CD14-positive monocyte (primary cell): ENCODE measurements around the gene CRY2. TPM values are rescaled to one million over a fixed set of nuclear protein-coding genes. Genes with fewer than 3 reads are reported as not detected.

Experiments used
- DNase-seq, 3 donors: peaks; one replicate each; pipeline ENCODE4 v3.0.0-alpha.2; 2011 to 2022
- H2AFZ ChIP-seq: 2 replicates; pipeline ENCODE4 v1.6.0; 2012; ENCODE audit warnings: mild to moderate bottlenecking, low read depth, low read length, inconsistent platforms; ENCODE audit not compliant: insufficient read depth, poor library complexity, severe bottlenecking
- H3K27ac ChIP-seq, 2 donors: 1 replicate in 1 of 2; 2 replicates in 1 of 2; pipeline ENCODE4 v1.5.1; 2012 to 2013; ENCODE audit warnings: low read length in 2 of 2, control low read depth in 1 of 2, inconsistent platforms in 1 of 2, low read depth in 1 of 2, mild to moderate bottlenecking in 1 of 2
- H3K27me3 ChIP-seq, 2 donors: one replicate each; pipeline versions ENCODE4 v1.6.0 to v1.6.1; 2011 to 2013; ENCODE audit warnings: low read length in 2 of 2; ENCODE audit not compliant: control insufficient read depth in 2 of 2, insufficient read depth in 2 of 2
- H3K36me3 ChIP-seq, 2 donors: replicated peaks in 1 of 2; 1 replicate in 1 of 2; 2 replicates in 1 of 2; pipeline versions ENCODE4 v1.5.1 to v1.6.1; 2012 to 2013; ENCODE audit warnings: low read length in 2 of 2, control low read depth in 1 of 2, inconsistent platforms in 1 of 2, mild to moderate bottlenecking in 1 of 2; ENCODE audit not compliant: insufficient read depth in 2 of 2, control insufficient read depth in 1 of 2
- H3K4me1 ChIP-seq, 2 donors: 1 replicate in 1 of 2; 2 replicates in 1 of 2; pipeline versions ENCODE4 v1.5.1 to v1.6.1; 2012 to 2013; ENCODE audit warnings: low read length in 2 of 2, control low read depth in 1 of 2, inconsistent platforms in 1 of 2, mild to moderate bottlenecking in 1 of 2, moderate library complexity in 1 of 2; ENCODE audit not compliant: insufficient read depth in 2 of 2, control insufficient read depth in 1 of 2
- H3K4me2 ChIP-seq: replicated peaks from 2 replicates; pipeline ENCODE3; 2012; ENCODE audit warnings: low read length, moderate library complexity, mild to moderate bottlenecking; ENCODE audit not compliant: poor library complexity, severe bottlenecking; ENCODE audit errors: extremely low read depth
- H3K4me3 ChIP-seq, 3 experiments: fragments of 200-600 bp in 1 of 3; sonication (generic) in 1 of 3; replicated peaks in 1 of 3; 1 replicate in 2 of 3; 2 replicates in 1 of 3; pipeline ENCODE4 v1.5.1; 2011 to 2013; ENCODE audit warnings: low read length in 3 of 3, mild to moderate bottlenecking in 3 of 3, control low read depth in 2 of 3, low read depth in 2 of 3, inconsistent platforms in 1 of 3, moderate library complexity in 1 of 3
- H3K79me2 ChIP-seq: 2 replicates; pipeline ENCODE4 v1.6.0; 2012; ENCODE audit warnings: mild to moderate bottlenecking, control low read depth, inconsistent platforms, low read length, moderate library complexity; ENCODE audit not compliant: insufficient read depth
- H3K9ac ChIP-seq: 2 replicates; pipeline ENCODE4 v1.6.0; 2017; ENCODE audit warnings: low read length, mild to moderate bottlenecking; ENCODE audit not compliant: insufficient read depth, poor library complexity, severe bottlenecking
- H3K9me3 ChIP-seq, 2 donors: replicated peaks in 1 of 2; 1 replicate in 1 of 2; 2 replicates in 1 of 2; pipeline versions ENCODE4 v1.5.1 to v1.6.1; 2012 to 2013; ENCODE audit warnings: low read length in 2 of 2, control low read depth in 1 of 2; ENCODE audit not compliant: control insufficient read depth in 1 of 2, insufficient read depth in 1 of 2
- H4K20me1 ChIP-seq: 2 replicates; pipeline ENCODE4 v1.6.0; 2012; ENCODE audit warnings: mild to moderate bottlenecking, low read length, control low read depth, moderate library complexity; ENCODE audit not compliant: insufficient read depth
- H3K27ac Mint-ChIP-seq, 7 donors: one replicate each; pipeline ENCODE4 v1.8.0; 2020; ENCODE audit warnings: mild to moderate bottlenecking in 7 of 7, mixed read lengths in 7 of 7, moderate library complexity in 6 of 7, inconsistent platforms in 2 of 7
- H3K27me3 Mint-ChIP-seq, 3 donors: one replicate each; pipeline ENCODE4 v1.8.0; 2021 to 2022; ENCODE audit warnings: low read depth in 3 of 3, mild to moderate bottlenecking in 3 of 3, mixed read lengths in 3 of 3, moderate library complexity in 3 of 3, inconsistent platforms in 1 of 3
- H3K36me3 Mint-ChIP-seq, 2 donors: one replicate each; pipeline ENCODE4 v1.8.0; 2020; ENCODE audit warnings: mixed read lengths in 2 of 2, inconsistent platforms in 1 of 2, mild to moderate bottlenecking in 1 of 2
- H3K4me1 Mint-ChIP-seq: one replicate; pipeline ENCODE4 v1.8.0; 2020; ENCODE audit warnings: mild to moderate bottlenecking, mixed read lengths
- H3K4me3 Mint-ChIP-seq, 2 donors: one replicate each; pipeline ENCODE4 v1.8.0; 2020; ENCODE audit warnings: mild to moderate bottlenecking in 2 of 2, mixed read lengths in 2 of 2, moderate library complexity in 1 of 2
- H3K9me3 Mint-ChIP-seq, 7 donors: one replicate each; pipeline ENCODE4 v1.8.0; 2020 to 2022; ENCODE audit warnings: mixed read lengths in 7 of 7, mild to moderate bottlenecking in 6 of 7, moderate library complexity in 6 of 7, inconsistent platforms in 2 of 7
- CTCF ChIP-seq: fragments of 200-600 bp; IDR thresholded peaks from one replicate; pipeline ENCODE4 v1.8.0; 2022; ENCODE audit warnings: antibody characterized with exemption, mild to moderate bottlenecking
- WGBS: methylation state at CpG from one replicate; pipeline ENCODE4 v1.1.5; 2013; ENCODE audit warnings: missing lambda C conversion rate; ENCODE audit not compliant: insufficient coverage; 5-methylcytosine and 5-hydroxymethylcytosine counted together
- intact Hi-C, 2 donors: fragments of 100-400 bp; cut with micrococcal nuclease; formaldehyde crosslinking; loops; one replicate each; pipeline versions ENCODE4 v1.15.0 to v1.15.1; 2023
- polyA plus RNA-seq, 3 donors: library from polyadenylated mRNA; depleted of rRNA in 1 of 3; unstranded in 2 of 3; stranded (reverse) in 1 of 3; fragments of 300-500 nt in 2 of 3; fragments of >200 nt in 1 of 3; fragmentation: Illumina TruSeq in 2 of 3; gene quantifications; 1 replicate in 2 of 3; 2 replicates in 1 of 3; pipeline ENCODE4 v1.2.3, GENCODE V29; 2012 to 2021

Gene CRY2
- polyA plus RNA-seq, 3 donors: 5.1 to 12.5 (median 7.2) TPM

GRCh38 chr11:45816614-45817013 is 30.7 kb upstream of the CRY2 start:
- Mint-ChIP-seq H3K27me3 (peaks cover 0 to 4% (median 0%) of the 10 kb centered on the region in 3 donors), H3K4me3 (no peak overlapping the region), H3K4me1 (peaks cover 5% of the 10 kb centered on the region), H3K36me3 (peaks cover 9 to 11% of the 10 kb centered on the region in 2 donors), H3K27ac (peak overlapping the region in 1 of 7 donors; percentile 16), H3K9me3 (peaks cover 0 to 2% (median 0%) of the 10 kb centered on the region in 7 donors)
- Histone ChIP-seq H4K20me1 (no peaks in the 10 kb centered on the region), H3K4me2 (no peak overlapping the region), H3K36me3 (peaks cover 10% of the 10 kb centered on the region in 2 donors), H3K9ac (no peak overlapping the region), H2AFZ (no peak overlapping the region), H3K4me3 (no peak overlapping the region), H3K4me1 (no peaks in the 10 kb centered on the region), H3K27me3 (no peaks in the 10 kb centered on the region), H3K79me2 (no peaks in the 10 kb centered on the region), H3K27ac (no peak overlapping the region), H3K9me3 (no peaks in the 10 kb centered on the region)
- no peak for DNase-seq
- 92% methylated on average over 2 of the region's 3 CpGs for WGBS
- intact Hi-C loops: no loop called here
- TF ChIP-seq CTCF: no peak

DNA sequence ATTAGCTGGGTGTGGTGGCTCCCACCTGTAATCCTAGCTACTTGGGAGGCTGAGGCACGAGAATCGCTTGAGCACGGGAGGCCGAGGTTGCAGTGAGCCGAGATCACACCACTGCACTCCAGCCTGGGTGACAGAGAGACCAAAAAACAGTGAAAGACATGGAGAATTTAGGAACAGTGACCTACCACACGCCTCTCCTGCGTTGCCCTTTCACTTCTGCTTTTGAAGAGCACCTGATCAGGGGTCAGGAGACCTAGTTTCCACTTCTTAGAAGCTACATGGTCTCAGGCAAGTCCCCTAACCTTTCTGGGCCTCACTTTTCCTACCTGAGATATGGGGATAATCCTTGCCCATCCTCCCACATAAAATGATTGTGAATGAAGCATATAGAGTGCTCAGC is 30.1 kb upstream of the CRY2 start:
- H3K27ac Mint-ChIP-seq: no peak overlapping the region
- Histone ChIP-seq H3K4me1 (no peaks in the 10 kb centered on the region), H3K9ac (no peak overlapping the region), H3K36me3 (peaks cover 4% of the 10 kb centered on the region in 2 donors), H3K4me2 (no peak overlapping the region), H3K9me3 (no peaks in the 10 kb centered on the region), H3K4me3 (no peak overlapping the region), H2AFZ (no peak overlapping the region), H3K27me3 (no peaks in the 10 kb centered on the region), H3K27ac (no peak overlapping the region), H3K79me2 (no peaks in the 10 kb centered on the region), H4K20me1 (no peaks in the 10 kb centered on the region)
- intact Hi-C loops: no loop called here
- DNase-seq: no peak
- WGBS: 77% methylated on average over 7 of the region's 7 CpGs
- H3K27me3 Mint-ChIP-seq: peaks cover 0 to 4% (median 0%) of the 10 kb centered on the region in 3 donors
- peaks cover 3 to 6% of the 10 kb centered on the region in 2 donors for H3K36me3 Mint-ChIP-seq
- peaks cover 0 to 2% (median 0%) of the 10 kb centered on the region in 7 donors for H3K9me3 Mint-ChIP-seq
- peaks cover 5% of the 10 kb centered on the region for H3K4me1 Mint-ChIP-seq
- no peak for TF ChIP-seq CTCF
- no peak overlapping the region for H3K4me3 Mint-ChIP-seq
